HG03039 (cell line): ENCODE results near the gene LAMC2.
"Not testable (repeated sequence)": the region's sequence is repeated elsewhere in the genome, so short reads cannot be mapped to it uniquely, and the experiment has no call there.

ENCODE experiments used
- ATAC-seq: cut with Tn5 transposase; IDR thresholded peaks from one replicate; pipeline ENCODE4 v1.9.1; 2021; ENCODE audit warnings: mild to moderate bottlenecking, moderate library complexity; ENCODE audit not compliant: unreplicated experiment

Gene LAMC2

DNA sequence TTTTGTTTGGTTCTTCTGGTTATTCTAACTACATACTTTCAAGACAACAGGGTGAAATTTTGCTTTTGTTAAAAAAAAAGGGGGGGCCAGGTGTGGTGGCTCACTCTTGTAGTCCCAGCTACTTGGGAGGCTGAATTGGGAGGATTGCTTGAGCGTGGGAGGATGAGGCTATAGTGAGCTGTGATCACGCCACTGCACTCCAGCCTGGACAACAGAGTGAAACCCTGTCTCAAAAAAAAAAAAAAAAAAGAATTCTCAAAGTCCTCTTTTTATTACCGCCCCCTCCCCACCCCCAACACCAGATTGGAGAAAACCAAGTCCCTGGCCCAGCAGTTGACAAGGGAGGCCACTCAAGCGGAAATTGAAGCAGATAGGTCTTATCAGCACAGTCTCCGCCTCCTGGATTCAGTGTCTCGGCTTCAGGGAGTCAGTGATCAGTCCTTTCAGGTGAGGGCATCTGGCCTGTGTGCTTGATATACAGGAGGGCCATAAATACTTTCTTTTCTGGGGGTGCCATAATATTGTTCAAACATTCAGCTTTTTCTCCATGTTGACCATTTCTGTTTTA lies 50.2 kb downstream of the LAMC2 start:
- ATAC-seq = no peak

DNA sequence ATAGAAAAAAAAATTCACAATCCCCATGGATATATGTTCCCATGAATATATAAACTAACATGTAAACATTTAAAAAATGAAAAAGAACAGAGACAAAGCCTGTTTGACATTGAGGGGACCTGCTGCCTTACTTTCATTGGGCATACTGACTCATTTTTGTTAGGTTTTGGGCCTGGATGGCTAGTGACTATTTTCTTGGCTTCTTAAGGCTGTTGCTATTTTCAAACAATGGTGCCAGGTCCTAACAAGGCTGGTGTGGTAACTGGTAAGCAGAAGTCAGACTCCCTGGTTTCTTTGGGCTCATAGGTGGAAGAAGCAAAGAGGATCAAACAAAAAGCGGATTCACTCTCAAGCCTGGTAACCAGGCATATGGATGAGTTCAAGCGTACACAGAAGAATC lies 51.0 kb downstream of the LAMC2 start:
- ATAC-seq = no peak

- no peak for ATAC-seq
Observed at GRCh38 chr1:183238071-183238470, 52.0 kb downstream of the LAMC2 start.

DNA sequence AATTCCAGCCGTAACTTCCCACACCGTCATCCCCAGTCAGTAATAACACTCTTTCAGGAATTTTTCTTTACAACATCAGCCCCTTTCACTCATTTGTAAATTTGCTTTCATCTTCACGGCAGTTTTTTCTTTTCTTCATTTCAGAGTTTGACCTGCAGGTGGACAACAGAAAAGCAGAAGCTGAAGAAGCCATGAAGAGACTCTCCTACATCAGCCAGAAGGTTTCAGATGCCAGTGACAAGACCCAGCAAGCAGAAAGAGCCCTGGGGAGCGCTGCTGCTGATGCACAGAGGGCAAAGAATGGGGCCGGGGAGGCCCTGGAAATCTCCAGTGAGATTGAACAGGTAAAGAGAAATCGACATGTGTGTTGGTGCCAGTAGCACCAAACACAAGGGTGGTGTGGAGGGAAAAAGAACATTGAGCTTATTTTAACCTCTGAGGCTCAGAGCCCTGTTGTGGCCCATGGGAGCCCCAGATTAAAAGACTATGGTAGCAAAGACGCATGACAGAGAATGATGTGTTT lies 53.2 kb downstream of the LAMC2 start:
- ATAC-seq = no peak

DNA sequence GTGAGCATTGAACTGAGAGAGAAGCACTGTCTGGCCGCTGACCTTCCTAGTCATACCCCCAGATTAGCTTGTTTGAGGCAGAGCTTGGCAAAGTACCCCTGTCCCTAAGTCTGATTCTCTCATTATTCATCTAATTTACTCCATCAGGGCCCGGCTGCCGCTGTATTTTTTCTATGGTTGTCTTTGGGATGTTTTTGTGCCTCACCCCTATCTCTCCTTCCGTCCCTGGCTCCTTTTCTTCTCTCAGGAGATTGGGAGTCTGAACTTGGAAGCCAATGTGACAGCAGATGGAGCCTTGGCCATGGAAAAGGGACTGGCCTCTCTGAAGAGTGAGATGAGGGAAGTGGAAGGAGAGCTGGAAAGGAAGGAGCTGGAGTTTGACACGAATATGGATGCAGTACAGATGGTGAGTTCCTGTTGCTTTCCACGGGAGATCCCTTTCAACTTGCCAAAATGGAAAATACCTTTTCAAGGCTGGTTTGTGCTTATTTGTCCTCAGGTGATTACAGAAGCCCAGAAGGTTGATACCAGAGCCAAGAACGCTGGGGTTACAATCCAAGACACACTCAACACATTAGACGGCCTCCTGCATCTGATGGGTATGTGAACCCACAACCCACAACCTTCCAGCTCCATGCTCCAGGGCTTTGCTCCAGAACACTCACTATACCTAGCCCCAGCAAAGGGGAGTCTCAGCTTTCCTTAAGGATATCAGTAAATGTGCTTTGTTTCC lies 53.9 kb downstream of the LAMC2 start:
- ATAC-seq = no peak

GRCh38 chr1:183240526-183240825 lies 54.4 kb downstream of the LAMC2 start:
- no peak for ATAC-seq

DNA sequence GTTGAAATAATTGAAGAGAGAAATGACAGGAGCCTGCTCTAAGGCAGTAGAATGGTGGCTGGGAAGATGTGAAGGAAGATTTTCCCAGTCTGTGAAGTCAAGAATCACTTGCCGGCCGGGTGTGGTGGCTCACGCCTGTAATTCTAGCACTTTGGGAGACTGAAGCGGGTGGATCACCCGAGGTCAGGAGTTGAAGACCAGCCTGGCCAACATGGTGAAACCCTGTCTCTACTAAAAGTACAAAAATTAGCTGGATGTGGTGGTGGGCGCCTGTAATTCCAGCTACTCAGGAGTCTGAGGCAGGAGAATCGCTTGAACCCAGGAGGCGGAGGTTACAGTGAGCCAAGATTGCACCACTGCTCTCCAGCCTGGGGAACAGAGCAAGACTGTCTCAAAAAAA lies 54.8 kb downstream of the LAMC2 start:
- not testable (repeated sequence) for ATAC-seq

DNA sequence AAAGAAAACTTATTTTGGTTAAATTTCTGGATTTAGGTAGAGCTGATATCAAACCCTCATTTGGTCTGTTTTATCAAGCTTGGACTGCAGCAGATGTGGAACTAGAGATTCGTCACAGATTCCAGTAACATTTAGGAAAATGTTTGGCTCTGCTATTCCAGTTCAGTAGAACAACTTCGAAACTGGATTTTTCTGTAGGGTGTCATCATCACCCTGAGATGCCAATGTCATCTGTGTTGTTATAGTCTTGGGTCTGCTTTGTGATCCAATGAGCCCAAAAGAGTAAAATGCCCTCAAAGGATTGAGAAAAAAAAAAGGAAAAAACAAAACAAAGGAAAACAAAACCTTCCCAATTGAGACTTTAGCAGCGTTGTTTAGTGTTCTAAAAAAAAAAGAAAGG lies 55.4 kb downstream of the LAMC2 start:
- ATAC-seq = no peak

- no peak for ATAC-seq
Observed at GRCh38 chr1:183242556-183242955, 56.5 kb downstream of the LAMC2 start.

GRCh38 chr1:183243161-183244050 lies 57.3 kb downstream of the LAMC2 start:
- no peak for ATAC-seq

GRCh38 chr1:183244466-183244865 lies 58.4 kb downstream of the LAMC2 start:
- ATAC-seq = no peak

- ATAC-seq = no peak
Observed at GRCh38 chr1:183245357-183245756, 59.3 kb downstream of the LAMC2 start.

DNA sequence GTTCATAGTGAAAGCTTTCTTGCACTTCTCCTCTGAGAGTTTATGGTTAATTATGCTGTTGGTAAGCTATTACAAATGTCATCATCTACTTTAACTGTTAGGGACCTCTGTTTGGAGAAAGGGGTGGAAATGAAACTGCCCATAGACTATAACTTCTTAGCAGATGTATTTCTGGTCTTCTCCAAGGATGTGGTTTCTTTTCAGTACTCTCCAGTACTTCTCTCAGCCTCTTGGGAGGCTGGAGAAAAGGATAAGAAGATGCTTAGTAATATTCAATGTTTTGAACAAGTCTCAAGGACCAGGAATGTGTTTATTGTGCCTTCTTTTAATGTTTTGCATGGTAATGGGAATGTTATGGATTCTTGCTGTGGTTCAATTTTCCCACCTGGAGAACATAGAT lies 60.4 kb downstream of the LAMC2 start:
- ATAC-seq = no peak

DNA sequence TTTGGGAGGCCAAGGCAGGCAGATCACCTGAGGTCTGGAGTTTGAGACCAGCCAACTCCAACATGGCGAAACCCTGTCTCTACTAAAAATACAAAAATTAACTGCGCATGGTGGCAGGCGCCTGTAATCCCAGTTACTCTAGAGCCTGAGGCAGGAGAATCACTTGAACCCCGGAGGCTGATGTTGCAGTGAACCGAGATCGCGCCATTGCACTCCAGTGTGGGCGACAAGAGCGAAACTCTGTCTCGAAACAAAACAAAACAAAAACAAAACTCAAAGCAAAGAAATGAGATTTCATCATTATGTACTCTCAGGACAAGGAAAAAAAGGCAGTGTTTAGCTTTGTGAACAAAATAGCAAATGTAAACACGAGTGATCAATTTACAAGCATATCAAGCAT lies 61.0 kb downstream of the LAMC2 start:
- ATAC-seq = no peak

DNA sequence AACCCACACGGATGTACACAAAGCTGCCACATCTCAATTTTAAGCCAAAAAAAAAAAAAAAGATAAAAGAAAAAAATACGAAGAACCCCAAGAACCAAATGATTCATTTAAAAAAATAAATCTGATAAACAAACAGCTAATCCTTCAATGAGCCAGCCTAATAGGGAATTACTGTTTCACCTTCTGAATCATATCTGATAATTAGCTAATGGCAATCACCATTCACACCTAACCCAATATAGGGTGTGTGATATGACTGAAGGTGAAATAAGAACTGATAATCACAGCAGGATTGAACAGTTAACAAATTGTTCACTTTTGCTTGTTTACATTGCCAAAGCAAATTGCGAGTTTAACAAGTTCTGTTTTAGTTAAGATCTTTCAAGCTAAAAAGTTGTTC lies 61.4 kb downstream of the LAMC2 start:
- no peak for ATAC-seq

GRCh38 chr1:183247931-183248330 lies 61.9 kb downstream of the LAMC2 start:
- ATAC-seq = no peak

DNA sequence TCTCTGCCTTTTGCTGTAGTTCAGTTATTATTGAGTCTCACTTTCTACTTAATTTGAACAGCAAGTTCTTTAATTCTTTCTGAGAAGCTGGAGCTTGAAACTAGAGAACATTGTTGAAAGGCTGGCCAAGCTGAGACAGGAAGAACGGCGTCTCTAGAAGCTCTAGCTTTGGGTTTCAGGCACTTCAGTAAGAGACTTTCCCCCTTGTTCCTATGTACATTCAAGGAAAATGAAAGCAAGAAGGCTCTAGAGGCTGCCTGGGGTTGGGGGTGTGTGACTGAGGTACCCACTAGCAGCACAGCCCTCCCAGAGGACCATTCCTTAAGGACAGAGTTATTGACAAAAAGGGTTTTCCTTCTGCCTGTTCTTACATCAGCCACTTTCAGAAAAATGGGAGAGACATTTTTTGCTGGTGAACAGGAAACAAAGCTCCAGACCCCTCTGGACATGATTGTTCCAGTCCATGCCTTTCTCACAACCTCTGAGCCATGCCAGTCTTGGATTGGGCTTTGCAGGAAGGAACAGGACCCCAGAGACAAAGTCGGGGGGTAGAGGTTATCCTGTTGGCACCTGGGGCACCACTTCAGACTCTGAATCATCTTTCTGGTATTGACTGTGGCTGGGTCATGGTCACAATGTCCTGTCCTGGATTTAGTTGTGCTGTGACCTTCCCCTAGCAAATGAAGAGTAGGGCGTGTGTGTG lies 63.1 kb downstream of the LAMC2 start:
- ATAC-seq = no peak

DNA sequence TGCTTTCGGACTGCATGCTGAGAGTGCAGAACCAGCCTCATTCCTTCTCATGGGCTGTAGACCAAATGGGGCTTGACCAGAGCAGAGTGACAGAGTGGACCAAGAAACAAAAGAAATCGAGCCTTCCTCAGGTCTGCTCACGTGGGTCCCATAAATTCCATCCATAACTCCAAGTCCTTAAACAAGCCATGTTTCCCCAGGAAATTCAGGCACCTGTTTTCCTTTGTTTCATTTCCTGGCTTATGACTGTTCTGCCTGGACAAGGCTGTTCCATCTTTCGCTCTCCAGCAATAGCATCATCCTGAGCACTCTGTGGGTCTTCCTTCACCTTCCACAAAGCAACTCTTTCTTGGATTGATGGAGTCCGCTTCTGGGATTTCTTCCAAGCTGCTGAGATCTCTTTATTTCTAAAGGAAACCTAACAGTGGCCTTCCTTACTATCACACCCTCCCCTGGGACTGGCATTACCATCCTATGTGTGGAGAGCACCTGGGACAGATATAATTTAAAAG lies 63.9 kb downstream of the LAMC2 start:
- no peak for ATAC-seq

GRCh38 chr1:183251101-183251958 lies 65.3 kb downstream of the LAMC2 start:
- ATAC-seq = no peak

- ATAC-seq = no peak
Observed at GRCh38 chr1:183251959-183252450, 65.9 kb downstream of the LAMC2 start.
